HG03097 (cell line): ENCODE results near the gene SPINDOC.
"Not testable (repeated sequence)": the region's sequence is repeated elsewhere in the genome, so short reads cannot be mapped to it uniquely, and the experiment has no call there.

Source experiments
- ATAC-seq: cut with Tn5 transposase; IDR thresholded peaks from one replicate; pipeline ENCODE4 v1.9.1; 2021; ENCODE audit not compliant: unreplicated experiment, low FRiP score

The SPINDOC gene, protein sequence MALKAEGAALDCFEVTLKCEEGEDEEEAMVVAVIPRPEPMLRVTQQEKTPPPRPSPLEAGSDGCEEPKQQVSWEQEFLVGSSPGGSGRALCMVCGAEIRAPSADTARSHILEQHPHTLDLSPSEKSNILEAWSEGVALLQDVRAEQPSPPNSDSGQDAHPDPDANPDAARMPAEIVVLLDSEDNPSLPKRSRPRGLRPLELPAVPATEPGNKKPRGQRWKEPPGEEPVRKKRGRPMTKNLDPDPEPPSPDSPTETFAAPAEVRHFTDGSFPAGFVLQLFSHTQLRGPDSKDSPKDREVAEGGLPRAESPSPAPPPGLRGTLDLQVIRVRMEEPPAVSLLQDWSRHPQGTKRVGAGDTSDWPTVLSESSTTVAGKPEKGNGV

DNA sequence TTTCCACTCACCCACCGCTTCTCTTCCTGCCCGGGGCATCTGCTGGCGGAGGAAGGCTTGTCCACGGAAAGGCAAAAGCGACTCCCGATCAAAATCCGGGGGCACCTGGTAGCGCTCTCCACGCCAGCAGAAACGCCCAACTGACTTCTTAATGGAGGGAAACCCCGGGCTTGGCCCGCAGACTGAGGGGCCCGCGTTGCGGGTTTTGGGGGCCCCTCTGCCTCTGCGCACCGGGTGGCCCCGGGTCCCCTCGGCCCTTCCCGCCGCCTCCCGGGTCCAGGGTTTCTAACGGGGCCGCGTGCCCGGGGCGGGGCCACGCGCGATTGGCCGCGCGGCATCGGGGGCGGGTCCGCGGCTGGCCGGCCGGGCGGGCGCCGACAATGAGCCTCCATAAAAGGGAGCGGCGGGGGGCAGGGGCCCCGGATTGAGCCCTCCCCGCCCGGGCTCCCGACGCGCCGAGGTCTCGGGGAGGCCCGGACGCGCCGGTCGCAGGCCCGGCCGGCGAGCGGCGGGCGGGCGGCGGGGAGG lies at the start of gene SPINDOC:
SPINDOC (plus strand) TSS at position 422 of the 528 bp plus-strand sequence. CDS start 231 bp downstream, outside the sequence.
- peak; percentile 85 for ATAC-seq

DNA sequence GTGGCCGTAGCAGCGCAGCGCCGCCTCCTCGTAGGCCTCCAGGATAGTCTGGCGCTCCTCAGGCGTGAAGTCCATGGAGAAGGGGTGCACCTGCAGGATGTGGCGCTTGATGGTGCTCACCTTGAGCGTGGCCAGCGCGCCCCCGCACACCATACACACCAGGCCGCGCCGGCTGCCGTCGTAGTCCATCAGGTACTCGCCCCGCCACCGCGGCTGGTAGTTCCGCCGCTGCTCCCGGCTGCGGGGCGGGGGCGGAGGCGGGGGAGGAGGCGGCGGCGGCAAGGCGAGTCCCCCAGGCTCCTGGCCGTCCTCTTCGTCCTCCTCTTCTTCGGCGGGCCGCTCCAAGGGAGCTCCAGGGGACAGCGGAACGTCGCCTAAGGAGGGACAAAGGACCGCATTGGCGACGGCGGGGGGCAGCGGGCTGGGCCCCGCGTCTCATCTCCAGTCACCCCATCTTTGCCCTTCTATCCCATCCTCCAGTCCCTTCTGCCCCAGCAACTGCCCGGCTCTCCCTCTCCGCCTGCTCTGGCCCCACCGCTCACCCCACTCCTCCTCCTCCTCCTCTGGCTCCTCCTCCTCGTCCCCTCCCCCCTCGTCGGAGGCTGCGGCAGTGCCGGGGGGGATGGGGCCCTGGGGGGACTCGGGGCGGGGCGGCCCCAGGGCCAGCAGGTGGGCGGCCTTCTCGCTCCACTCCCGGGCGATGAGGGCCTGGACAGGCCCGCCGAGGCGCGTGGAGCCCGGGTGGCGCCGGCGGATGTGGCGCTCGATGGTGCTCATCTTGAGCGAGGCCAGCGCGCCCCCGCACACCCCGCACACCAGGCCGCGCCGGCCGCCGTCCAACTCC lies 49.5 kb upstream of the SPINDOC start:
- no peak for ATAC-seq

DNA sequence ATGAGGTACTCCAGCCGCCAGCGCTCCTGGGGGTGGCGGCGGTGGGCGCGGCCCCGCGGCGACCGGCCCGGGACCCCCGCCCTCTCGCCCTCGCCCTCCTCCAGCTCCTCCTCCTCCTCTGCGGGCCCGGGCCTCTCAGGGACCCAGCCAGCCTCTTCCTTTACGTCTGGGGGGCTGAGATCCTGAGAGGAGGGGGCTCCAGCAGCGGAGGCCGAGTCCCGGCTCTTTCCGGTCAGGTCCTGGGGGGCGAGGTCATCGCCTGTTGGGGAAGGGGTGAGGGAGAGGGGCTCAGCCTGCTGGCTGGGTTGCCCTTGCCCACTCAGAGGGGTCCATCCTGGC lies 48.9 kb upstream of the SPINDOC start:
- no peak for ATAC-seq

DNA sequence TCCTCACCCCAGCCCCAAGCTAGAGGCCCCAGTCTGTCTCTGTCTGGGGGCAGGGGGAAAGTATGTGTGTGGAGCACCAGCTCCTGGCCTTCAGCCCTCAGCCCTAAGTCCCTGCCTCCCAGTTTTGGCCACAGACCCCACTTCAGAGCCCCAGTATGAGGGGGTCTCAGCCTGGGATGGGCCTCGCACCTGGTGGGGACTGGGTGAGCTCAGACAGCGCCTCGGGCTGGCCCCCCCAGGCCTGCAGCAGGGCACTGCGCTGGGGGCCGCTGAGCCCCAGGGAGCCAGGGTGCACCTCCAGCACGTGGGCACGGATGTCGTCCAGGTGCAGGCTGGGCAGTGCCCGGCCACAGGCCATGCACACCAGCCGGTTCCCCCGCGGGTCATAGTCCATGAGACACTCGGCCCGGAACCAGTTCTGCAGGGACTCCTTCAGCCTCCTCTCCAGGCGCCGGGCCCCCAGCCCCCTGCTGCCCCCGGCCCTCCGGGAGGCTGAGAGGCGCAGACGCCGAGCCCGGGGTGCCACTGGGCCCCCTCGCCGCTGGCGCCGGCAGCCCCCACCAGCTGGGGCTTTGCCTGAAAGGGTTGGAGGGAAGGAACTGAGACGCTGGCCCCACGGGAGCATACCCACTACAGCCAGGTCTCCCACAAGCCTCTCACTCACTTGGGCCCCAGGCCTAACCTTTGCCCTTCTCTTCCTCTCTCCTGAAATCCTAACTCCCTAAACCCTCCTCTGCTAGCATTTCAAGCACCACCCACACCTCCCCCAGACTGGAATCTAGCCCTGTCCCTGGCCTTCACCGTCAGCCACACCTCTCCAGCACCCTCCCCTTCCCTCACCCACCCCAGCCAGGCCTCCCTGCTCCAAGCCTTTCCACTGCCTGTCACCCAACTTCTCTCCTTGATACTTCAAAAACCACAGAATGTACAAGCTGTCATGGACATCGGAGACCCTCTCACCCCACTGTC lies 48.3 kb upstream of the SPINDOC start:
- ATAC-seq = no peak

DNA sequence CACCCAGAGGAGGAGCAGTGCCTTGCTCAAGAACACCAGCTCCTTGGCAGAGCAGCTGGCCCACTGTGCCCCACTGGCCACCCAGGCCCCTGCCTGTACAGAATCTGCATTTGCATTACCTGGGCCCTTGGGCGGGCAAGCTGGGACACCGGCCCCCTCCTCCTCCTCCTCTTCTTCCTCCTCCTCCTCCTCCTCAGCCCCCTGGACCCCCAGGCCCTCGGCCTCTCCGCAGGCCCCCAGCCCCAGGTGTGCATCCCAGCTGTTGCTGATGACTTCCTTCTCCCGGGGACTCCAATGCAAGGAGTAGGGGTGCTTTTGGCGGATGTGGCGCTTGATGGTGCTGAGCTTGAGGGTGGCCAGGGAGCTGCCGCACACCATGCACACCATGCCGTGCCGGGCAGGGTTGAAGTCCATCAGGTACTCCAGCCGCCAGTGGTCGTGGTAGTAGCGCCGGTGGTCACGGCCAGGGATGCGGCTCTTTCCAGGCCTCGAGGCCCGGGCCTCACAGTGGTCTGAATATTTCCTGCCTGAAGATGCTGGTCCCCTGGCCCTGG lies 47.5 kb upstream of the SPINDOC start:
- ATAC-seq = no peak

DNA sequence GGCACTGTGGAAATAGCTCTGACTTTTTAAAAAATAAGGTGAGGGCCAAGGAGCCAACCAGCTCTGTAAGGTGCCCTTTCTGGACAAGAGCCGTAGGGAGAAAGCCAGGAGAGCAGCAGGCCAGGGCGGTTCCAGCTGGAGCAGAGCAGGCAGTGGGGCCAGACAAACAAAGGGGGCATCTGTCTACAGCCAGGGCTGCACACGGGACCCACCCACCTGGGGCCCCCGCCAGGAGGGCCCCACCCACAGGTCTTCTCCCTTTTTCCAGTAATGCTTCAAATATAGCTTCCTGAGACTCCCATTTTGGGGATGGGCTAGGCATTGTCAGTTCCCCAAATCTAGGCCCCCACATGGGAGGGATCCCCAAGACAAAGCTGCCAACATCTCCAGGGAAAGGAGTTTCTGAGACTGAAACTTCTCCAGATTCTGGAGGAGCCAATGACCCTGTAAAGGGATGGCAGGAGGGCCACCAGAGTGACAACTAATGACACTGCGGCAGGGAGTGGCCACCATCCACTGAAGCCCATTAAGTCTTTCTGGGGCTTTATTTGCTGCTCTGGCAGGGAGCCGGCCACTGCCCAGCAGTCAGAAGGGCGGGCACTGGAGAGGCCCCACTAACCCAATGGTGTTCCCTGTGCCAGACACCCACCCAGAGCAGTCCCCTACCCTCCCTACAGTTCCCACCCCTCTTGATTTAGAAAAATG lies 46.6 kb upstream of the SPINDOC start:
- ATAC-seq = no peak

DNA sequence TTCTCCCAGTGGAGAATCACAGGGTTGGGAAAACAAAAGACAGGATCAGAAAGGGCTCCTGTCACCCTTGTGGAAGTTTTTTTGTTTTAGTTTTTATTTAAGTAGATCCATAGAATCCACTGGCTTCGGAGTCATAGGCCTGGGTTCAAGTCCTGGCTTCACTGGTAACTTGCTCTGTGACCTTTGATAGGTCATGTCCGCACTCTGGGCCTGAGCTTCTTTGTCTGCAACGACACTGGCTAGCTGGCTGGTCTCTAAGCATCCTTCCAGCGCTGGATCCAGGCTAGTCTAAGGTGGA lies 46.0 kb upstream of the SPINDOC start:
- ATAC-seq = no peak

DNA sequence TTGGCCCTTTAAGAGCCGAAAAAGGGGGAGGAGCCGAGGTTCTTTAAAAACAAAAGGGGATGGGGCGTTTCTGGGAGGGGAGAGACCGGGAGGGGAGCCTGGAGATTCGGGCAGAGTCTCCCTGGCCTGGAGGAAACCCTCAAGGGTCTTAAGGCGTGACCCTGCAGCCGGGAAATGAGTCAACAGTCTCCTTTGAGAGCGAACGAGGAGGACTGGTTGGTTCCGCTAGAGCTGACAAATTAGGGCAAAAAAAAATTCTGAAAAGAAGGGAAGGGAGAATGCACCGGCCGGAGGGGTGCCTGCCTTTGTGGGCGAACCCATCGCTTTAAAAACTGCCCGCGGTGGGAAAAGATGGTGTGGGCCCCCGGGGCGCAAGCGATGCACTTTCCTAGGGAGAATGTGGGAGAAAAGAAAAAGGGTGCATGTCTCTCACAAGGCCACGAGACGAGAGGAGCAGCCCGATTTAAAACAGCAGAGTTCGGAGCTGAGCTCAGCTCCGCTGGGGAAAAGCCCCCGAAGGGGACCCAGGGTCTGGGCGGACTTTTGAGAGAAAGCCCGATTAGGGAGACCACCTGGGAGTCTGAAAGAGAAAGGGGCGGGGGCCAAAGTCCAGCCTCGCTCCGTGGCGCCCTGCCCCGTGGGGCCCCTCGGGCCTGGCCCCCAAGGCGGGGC lies 45.6 kb upstream of the SPINDOC start:
- no peak for ATAC-seq

DNA sequence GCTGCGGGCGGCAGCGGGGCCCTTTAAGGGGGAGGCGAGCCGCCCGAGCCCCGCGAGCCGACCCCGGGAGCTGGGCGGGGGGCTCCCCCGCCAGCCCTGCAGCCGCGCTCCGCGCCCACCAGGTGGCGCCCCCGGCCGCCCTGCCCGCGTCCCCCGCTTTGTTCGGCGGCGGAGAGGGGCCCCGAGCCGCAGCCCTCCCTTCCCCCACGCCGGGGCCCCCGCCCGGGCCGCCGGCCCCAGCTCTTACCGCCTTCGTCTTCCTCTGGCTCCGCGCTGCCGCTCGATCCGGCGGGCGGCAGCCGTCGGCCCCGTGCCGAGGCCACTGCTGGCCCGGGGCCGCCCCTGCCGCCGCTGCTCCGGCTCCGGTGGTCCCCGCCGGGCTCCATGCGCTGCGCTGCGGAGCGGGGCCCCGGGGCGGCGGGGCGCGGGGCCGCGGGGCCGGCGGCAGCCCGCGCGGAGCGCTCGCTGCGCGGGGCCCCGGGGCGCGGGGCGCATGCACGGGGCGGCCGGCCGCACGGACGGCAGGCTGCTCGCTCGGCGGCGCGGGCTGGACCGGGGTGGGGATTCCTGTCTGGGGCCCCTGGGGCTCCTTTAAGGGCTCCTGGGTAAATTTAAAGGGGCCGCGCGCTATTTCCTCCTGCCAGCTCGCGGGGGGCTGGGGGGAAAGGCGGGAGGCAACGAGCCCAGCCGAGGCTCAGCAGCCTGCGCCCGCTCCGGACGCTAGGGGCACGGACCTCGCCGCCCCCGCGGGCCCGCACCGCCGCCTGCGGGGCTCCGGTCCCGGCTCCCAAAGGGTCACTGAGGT lies 44.8 kb upstream of the SPINDOC start, which contains the start of gene ZFTA:
ZFTA (minus strand) TSS at position 539 of the 805 bp plus-strand sequence; CDS start at position 386, 153 bp downstream.
- ATAC-seq = peak; percentile 54

DNA sequence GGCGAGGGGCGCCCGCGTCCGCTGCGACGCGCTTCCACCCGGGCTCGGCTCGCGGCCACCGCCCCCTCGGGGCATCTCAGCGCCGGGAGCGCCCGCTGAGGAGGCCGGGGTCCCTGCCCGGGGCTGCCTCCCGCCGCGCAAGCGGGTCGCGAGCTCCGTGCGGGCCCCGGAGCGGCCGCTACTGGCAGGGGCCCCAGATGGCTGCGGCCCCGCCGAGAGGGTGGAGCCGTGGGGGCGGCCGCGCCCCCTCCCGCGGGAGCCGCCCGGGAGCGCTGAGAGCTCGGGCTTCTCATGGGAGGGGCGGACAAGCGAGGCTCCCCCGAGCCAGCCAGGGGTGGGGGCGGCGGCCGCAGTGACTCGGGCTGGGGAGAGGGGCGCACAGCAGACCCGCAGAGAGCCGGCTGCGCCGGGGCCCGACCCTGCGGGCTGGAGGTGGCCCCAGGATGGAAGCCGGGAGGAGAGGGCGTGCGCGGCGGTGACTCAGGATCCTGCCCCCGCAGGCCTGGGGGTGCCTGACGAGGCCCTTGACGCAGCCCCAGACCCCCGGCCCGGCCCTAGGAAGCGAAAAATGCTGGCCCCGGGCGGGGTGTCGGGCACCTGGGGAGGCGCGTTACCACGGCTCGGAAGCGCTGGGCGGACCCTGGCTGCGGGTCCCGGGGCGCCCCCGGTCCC lies 44.1 kb upstream of the SPINDOC start:
- peak; percentile 25 for ATAC-seq

DNA sequence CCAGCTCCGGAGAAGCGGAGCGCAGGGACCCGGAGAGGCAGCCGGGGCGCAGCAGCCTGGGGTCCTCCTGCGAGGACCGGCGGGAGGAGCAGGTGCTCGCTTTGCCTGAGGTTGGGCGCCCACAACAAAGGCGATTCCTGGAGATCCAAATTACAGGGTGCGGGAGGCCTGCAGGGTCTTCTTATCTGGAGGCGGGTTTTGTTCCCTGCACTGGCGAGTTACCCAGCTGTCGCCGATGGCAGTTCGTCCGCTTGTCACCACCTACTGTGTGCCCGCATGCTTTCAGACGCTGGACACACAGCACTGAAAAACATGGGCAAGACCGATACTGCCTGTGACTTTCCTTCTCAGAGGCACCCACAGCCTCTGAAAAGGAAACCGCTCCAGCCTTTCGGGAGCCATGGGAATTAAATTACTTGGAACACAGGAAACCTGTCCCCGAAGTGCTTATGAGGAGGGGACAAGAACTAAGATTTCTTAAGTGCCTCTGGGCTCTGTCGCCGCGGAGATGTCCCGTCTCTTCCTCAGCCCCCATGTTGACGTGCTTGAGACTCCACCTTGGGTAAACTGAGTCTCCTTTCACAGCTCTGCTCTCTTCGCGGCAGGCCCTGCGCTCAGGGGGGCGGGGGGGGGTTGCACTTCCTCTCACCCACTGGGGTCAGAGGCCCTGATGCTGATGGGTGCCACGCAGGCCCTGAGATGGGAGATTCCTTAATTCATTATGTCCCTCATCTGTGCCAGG lies 43.4 kb upstream of the SPINDOC start:
- ATAC-seq = no peak

DNA sequence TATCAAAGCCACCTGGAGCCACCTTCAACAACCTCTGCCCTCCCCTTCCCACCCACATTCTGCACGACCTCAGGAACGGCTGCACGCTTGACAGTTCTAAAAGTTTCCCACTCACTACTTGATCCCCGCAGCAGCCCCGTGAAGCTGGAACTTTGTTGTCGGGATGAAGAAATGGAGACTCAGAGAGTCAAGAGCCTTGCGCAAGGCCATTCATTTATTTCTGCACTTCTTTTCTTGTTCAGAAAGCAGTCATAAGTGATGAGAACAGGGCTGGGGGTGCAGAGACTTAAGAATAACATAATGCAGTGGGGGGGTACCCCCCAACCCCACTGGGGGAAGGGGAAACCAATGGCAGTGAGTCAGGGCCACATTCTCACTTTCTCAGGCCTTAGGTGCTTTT lies 42.5 kb upstream of the SPINDOC start:
- ATAC-seq = no peak

DNA sequence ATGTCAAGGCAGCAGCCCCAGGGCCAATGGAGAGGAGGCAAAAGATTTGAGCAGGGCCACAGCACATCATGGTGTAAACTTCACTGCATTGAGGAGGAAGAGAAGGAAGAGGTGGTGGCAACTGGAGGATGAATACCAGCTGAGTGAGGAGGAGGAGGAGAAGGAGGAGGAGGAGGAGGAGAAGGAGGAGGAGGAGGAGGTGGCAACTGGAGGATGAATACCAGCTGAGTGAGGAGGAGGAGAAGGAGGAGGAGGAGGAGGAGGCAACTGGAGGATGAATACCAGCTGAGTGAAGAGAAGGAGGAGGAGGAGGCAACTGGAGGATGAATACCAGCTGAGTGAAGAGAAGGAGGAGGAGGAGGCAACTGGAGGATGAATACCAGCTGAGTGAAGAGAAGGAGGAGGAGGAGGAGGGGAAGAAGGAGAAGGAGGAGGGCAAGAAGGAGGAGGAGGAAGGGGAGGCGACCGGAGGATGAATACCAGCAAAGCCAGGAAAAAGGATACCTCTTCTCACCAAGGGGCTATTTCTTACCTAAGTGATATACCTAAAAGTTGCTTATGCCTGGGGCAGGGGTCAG lies 41.4 kb upstream of the SPINDOC start:
- ATAC-seq = not testable (repeated sequence)

DNA sequence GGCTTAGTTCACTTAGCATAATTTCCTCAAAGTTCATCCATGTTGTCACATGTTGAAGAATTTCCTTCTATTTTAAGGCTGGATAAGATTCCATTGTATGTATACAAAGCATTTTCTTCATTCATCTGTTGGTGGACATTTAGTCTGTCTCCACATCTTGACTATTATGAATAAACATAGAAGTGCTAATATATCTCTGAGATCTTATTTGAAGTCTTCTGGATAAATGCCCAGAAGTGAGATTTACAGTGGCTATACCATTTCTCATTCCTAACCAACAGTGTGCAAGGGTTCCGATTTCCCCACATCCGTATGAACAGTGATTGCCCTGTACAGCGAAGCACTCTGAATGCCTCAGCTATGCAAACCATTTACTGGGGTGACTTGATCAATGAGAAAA lies 38.1 kb upstream of the SPINDOC start:
- ATAC-seq = no peak

DNA sequence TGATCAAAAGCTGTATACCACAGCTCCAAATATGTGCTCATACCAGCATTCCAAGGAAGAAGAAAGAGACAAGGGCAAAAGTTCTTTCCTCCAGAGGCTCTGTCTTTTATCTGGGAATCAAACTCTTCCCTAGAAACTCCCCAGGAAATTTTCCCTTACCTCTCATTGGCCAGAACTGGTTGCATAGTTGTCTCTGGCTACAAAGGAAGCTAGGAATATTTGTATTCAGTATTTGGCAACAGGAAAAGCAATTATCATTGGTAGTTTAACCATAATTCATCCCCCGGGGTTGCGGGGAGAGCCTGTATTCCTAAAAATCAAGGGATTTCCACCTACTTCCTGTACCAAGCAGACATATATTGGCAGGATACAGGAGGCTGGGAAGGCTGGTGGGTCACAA lies 34.2 kb upstream of the SPINDOC start:
- no peak for ATAC-seq

DNA sequence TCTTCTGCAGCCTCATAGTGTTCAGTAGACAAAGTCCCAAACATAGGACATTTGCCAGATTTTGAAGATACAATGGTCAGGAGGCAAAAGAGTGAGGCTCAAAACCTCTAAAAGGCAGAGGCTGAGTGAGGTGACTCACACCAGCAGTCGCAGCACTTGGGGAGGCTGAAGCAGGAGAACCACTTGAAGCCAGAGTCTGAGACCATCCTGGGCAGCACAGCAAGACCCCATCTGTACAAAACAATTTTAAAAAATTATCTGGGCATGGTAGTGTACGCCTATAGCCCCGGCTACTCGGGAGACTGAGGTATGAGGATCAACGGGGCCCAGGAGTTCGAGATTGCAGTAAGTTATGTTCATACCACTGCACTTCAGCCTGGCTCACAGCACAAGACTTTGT lies 30.5 kb upstream of the SPINDOC start:
- no peak for ATAC-seq
